AG08395 (cell line): ENCODE results near the gene RPL41.
"Not testable (repeated sequence)": the region's sequence is repeated elsewhere in the genome, so short reads cannot be mapped to it uniquely, and the experiment has no call there.

Experiments
- DNase-seq: peaks from one replicate; pipeline ENCODE4 v3.0.0; 2012; ENCODE audit warnings: mixed read lengths, low spot score

RPL41 gene

DNA sequence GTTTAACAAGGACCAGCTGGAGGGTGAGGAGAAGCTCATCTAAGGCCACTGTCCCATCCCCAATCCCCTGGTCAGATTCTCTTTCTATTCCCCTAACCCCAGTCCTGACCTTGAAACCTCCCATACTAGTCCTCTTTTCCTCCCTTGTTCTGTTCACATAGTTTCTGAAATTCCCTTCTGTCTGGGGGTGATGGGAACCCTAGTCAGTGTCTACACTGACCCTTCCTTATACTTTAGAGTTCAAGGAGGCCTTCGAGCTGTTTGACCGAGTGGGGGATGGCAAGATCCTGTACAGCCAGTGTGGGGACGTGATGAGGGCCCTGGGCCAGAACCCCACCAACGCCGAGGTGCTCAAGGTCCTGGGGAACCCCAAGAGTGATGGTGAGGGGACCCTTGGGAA, 38.4 kb downstream of the RPL41 start:
- no peak for DNase-seq

DNA sequence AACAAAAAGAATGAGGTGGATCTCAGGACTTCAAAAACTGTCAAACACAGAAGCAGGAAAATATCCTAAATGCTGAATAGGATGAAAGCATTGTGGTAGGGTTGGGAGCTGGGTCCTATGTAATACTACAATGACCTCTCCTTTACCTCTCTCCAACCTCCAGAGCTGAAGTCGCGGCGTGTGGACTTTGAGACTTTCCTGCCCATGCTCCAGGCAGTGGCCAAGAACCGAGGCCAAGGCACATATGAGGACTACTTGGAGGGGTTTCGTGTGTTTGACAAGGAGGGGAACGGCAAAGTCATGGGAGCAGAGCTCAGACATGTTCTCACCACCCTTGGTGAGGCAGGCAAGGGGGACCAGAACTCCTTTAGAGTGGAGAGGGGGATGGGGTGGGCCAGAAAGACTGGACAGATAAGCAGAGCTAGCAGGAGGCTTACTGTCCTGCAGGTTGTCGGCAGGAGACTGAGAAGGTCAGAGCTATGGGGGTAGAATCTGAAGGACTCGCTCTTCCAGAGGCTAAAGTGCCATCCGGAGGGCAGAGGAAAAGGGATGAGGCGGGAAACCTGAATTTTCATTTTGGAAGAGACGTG, 38.9 kb downstream of the RPL41 start:
- DNase-seq: no peak

DNA sequence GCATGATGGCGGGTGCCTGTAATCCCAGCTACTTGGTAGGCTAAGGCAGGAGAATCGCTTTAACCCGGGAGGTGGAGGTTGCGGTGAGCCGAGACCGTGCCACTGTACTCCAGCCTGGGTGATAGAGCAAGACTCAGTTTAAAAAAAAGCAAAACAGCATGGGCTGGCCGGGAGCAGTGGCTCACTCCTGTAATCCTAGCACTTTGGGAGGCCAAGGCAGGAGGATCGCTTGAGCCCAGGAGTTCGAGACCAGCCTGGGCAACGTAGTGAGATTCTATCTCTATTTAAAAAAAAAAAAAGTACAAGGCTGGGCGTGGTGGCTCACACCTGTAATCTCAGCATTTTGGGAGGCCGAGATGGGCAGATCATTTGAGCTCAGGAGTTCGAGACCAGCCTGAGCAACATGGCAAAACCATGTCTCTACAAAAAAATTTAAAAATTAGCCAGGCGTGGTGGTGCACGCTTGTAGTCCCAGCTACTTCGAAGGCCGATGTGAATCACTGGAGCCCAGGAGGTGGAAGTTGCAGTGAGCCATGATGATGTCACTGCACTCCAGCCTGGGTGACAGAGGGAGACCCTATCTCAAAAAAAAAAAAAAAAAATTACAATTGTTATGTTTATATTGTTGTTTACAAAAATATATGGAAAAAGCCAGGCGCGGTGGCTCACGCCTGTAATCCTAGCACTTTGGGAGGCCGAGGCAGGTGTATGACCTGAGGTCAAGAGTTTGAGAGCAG, 40.2 kb downstream of the RPL41 start:
- DNase-seq: not testable (repeated sequence)

DNA sequence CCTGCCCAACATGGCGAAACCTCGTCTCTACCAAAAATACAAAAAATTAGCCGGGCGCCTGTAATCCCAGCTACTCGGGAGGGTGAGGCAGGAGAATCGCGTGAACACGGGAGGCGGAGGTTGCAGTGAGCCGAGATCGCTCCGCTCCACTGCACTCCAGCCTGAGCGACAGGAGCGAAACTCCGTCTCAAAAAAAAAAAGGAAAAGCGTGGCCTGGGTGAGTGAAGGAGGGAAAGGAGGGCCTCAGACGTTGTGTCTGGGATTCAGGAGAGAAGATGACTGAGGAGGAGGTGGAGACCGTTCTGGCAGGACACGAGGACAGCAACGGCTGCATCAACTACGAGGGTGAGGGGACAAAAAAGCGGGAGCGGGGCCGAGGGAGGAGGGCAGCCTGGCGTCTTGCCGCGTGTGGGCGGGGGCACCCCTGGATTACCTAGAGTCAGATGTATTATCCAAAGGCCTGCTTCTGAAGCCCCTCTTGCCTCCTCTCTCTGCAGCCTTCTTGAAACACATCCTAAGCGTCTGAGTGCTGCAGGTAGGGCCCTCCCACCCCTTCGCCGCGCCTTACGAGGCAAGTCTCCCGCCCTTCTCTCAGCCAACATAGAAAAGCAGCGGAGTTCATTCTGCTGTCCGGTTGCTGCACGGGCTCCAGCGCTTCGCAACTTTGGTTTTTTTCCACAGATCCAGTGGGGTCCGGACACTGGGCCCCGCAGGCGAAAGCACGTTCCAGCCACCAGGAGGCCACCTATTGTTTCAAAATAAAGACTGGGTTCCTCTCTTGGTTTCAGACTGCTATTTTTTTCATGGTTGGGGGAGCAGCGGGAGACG, 41.0 kb downstream of the RPL41 start:
- DNase-seq: peak; percentile 81

DNA sequence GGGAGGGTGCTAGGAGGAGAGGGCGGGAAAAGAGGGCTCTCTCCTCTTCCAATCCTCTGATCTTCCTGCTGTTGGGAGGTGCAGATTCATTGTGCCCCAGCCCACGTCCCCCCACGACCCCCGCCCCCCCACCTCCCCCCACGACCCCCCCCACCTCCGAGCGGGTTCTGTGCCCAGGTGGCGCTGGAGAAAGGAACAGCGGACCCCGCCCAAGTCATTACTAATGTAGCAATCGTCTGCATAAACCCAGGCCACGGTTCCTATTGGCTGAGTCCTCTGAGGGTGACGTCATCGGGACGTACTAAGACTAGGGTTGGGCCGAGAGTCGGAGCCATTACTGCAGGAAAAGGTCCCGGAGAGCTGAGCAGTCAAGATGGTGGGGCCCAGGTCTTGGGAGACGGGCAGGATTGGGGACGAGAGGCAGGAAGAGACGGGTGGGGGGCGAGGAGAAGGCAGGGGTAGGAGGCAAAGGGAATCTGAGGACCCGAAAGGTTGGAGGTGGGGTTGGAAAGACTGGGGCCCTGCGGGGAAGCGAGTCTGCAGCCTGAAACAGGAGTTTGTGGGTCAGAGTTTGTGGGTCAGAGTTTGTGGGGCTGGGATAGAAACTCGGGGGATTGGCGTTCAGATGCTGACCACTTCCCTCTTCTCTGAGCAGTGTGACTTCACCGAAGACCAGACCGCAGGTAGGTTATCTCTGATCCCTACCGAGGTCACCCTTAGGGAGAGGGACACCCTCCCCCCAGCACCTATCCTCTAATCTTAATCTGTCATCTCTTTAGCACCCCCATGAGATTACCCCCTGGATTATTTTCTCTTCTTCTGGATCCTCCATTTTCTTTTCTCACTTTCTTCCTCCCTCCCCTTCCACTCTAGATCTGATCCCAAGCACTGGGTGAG, 41.8 kb downstream of the RPL41 start, which contains the start of gene MYL6:
Gene MYL6, plus strand, starts transcription at position 331 of the 897 bp plus-strand sequence. Its CDS starts 43 bp downstream, at position 374.
- peak; percentile 95 for DNase-seq

DNA sequence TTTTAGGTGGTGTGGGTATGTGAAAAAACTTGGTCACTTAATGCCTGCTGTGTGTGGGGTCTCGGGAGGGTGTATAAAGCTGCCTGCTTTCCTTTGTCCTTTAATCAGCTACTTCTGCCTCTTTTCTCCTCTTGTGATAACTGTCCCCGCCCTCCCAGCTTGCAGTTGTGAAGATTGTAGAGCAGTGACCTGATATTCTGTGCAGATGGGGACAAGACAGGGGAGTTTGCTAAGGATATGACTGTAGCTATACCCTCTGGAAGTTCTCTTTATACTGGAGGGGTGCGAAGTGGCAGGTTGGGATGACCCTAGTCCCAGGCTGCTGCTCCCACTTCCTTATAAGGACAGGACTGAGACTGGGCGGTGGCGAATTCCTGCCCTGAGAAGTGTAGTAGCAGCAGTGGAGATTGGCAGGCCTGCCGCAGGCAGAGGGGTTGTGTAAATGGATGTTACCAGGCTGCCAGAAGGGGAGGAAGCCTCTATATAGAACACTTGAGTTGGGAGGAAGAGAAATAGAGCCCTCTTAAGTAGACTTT, 42.6 kb downstream of the RPL41 start:
- DNase-seq: peak; percentile 76

DNA sequence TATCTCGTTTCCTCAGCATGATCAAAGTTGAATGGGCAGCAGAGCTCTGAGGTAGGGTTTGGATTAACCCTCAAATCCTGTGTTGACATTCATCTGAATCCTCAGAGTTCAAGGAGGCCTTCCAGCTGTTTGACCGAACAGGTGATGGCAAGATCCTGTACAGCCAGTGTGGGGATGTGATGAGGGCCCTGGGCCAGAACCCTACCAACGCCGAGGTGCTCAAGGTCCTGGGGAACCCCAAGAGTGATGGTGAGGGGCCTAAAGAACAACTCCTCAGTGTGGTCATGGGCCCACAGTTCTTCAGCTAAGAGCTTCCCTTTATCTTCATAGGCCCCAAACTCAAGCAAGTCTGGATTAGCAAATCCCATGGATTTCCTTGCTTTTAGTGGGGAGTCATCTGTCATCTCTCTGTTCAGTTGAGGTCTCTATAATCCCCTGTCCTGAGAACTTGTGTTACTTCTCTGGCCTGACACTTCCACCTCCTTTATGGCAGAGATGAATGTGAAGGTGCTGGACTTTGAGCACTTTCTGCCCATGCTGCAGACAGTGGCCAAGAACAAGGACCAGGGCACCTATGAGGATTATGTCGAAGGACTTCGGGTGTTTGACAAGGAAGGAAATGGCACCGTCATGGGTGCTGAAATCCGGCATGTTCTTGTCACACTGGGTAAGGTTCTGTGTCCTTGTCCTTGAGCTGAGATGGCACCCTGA, 43.2 kb downstream of the RPL41 start:
- DNase-seq: no peak

DNA sequence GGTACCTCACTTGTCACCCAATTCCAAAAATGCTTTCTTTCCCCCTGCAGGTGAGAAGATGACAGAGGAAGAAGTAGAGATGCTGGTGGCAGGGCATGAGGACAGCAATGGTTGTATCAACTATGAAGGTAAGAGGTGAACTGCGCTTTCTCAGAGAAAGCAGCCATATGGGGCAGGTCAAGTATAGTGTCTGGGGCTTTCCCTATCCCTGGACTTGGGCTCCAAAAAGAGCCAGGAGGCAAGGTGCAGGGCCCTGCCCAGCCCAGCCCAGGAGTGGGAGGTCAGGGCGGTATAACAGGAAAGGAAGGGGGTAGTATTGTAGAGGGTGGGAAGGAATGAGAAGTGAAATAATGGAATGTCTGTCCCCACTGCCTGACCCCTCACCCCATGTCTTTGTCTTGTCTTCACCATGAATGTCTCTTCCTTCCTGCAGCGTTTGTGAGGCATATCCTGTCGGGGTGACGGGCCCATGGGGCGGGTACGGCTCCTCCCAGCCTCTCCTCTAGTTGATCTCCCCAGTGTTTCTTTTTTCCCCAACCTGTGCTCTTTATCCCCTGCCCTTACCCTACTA, 43.8 kb downstream of the RPL41 start:
- peak; percentile 25 for DNase-seq

DNA sequence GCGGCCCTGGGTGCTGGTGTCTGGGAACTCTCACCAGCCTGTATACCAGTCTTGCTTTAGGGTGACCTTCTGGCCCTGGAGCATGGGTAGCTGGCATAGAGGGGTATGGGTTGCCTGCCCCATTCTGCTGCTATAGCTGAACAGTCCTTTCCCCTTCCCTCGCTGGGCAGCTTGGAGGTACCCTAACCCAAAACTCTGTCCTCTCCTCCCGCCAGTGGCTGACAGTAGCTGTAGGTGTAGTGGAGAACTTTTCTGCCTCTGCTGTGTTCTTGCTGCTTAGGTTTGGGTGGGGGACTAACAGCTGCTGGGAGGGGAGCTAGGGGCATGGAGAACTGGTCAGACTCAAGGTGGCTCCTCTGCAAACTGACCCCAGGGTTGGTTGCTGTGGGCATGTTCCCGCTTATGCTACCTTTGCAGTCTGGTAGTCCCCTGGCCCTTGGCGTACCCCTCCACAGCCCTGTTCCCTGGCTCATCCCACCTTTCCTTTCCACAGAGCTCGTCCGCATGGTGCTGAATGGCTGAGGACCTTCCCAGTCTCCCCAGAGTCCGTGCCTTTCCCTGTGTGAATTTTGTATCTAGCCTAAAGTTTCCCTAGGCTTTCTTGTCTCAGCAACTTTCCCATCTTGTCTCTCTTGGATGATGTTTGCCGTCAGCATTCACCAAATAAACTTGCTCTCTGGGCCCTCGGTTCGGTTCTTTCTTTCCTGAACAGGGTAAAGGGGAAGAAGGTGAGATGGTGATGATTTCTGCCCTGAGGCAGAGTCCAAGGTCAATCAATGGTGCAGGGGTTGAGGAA, 44.7 kb downstream of the RPL41 start:
- DNase-seq: no peak

DNA sequence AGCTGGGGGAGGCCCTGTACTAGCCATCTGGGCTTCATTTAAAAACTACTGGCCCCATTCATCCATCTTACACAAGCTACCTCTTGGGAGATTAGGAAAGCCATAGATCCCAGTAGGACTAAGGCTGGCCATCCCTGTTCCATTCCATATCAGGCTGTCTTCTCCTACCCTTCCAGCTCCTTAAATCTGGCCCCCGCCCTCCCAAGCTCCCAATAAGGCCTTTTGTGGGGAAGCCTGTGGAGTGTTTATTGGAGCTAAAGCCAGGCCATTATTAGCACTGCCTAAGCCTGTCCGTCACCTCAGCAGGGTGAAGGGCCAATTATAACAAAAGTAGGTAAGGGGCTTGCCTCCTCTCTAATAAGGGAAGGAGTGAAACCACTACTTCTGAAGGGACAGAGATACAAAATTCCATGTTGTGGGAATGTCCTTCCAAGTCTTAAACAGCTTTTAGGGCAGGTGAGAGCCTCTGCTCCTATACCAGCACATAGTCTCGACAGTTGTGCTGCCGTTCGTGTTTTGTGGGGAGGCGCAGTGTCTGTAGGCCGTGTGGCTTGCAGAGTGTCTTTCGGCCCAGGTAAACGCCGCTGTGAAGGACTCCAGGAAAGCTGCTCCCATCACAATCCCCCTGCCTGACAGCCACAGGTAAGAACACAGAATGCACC, 45.4 kb downstream of the RPL41 start:
- no peak for DNase-seq

DNA sequence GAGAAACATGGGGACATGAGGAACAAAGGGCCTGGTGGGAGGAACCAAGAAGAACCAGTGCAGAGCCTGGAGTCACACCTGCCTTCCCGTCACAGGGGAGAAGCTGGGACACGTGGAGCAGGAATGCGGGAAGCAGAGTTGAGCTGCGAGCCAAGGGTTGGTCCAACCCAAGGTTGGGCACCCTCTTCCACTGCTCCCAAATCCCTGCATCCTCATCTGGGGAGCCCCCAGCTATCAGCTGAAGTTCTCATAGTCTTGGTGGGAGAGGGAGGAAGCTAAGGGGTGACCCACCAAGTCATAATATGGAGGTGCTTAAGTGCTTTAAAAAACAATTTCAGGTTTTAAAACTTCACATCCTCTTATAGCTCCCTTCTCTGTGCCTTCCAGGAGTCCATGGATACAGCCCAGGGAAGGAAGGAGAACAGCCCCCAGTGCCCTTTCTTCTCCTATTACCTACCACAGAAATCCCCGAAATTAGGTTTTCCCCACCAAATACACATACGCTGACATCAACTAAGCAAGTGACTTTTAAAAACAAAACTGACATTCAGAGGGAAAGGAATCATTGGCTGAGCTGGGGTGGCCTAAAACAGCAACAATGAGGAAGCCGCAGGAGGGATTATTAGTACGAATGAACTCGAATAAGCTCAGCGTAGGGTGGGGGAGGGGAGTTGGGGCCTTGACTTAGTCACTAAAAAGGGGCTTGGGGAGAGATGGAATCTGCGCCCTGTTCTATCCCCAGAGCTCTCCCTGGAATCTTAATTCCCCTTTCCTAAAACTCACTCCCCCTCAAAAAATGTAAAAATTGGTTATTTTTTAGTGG, 46.2 kb downstream of the RPL41 start:
- DNase-seq: no peak

DNA sequence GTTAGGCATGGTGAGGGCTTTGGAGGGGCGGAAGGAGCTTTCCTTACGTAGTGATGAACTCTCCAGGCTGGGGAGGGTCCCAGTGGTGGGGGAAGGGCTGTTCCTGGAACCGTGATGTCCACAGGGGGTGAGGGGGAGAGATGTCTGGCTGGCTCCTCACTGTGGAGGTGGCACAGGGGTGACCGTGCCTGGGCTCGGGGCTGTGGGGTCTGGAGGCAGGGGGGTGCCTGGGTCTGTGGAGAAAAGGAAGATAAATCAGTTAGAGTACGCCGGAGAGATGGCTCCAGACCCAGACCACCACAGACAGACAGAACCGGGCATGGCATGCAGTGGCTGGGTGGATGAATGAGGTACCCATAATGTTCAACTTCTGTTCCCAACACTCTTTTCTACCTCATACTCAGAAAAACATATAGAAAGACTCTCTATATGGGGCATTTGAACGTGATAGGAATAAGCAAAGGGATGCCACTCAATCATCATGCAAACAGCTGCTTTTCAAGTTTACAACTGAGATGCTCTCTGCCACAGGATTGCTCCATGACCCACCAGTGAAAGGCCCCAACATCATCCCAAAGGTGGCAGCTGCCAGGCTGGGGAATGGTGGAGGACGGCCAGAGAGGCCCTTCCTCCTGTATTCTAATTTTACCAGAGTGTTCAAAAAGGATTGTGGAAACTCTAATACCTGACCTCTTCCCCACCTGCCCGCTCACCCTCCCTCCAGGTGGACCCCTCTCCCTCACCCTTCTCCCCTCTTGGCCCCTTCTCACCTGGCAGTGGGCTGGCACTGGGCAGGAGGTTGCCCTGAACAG, 47.3 kb downstream of the RPL41 start:
- no peak for DNase-seq

DNA sequence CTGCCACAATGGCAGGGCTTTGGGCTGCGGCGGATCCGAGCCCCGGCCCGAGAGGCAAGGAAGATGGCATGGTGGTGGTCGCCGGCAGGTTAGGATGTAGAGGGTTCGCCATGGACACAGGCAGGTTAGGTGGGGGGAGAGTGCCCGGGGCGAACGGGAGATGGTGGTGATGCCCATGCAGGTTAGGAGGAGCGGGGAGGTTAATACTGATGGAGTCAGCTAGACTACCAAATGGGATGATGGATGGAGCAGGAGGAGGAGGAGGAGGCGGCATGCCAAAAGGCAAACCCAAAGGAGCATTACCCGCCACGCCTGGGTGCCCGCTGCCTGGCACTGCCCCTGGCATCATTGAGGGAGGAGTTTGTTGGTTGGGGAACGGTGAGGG, 47.9 kb downstream of the RPL41 start:
- DNase-seq: no peak

DNA sequence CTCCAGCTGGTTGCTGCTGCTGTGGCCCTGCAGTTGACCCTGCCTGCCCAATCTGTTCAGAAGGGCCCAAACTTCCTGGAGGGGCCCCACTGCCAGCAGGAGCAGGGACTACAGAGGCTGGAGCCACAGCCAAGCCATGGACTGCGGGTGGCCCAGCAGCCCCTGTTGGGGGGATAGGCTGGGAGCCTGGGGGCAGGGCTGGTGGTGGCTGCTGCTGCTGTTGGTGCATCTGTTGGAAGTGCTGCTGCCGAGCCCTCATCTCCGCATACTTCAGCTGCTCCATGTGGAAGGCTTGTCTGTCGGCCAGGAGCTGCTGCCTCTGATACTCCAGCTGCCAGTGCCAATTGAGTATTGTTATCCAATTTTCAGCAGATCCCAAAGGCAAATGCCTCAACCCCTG, 48.9 kb downstream of the RPL41 start:
- DNase-seq: no peak
